K562 (cell line): ENCODE data around the gene GIPC3. TPM values are rescaled to one million over a fixed set of nuclear protein-coding genes. Genes with fewer than 3 reads are reported as not detected.

Experiments
- CTBP1 ChIP-seq: fragments of 450-650 bp; IDR thresholded peaks from 2 replicates; pipeline ENCODE4 v1.6.1; 2016; ENCODE audit warnings: borderline replicate concordance
- ELF2 ChIP-seq: fragments of 250-450 bp; sonication (Bioruptor Pico); IDR thresholded peaks from 2 replicates; pipeline ENCODE4 v1.5.0; 2021; ENCODE audit warnings: mild to moderate bottlenecking
- MXD1 ChIP-seq: fragments of 250-450 bp; sonication (Bioruptor Pico); IDR thresholded peaks from 2 replicates; pipeline ENCODE4 v1.8.0; 2021; ENCODE audit warnings: borderline replicate concordance, mild to moderate bottlenecking, moderate library complexity; ENCODE audit not compliant: poor library complexity, severe bottlenecking
- NFYB ChIP-seq: IDR thresholded peaks from 2 replicates; pipeline ENCODE4 v1.6.1; 2011; ENCODE audit warnings: mild to moderate bottlenecking, moderate library complexity; ENCODE audit not compliant: insufficient read length; ENCODE audit errors: extremely low read depth
- USF2 ChIP-seq: sonication (generic); formaldehyde crosslinking; IDR thresholded peaks from 2 replicates; pipeline ENCODE4 v1.5.0; 2020; ENCODE audit warnings: missing genetic modification reagents
- polyA plus RNA-seq, 8 experiments: library from polyadenylated mRNA; depleted of rRNA in 4 of 8; stranded (reverse) in 5 of 8; unstranded in 3 of 8; fragments of >200 nt; fragmentation: Nextera tagmentation in 2 of 8; fragmentation: Illumina TruSeq in 1 of 8; extraction: Ambion mirVana in 2 of 8; extraction: Trizol in 1 of 8; gene quantifications; 2 replicates each; pipeline versions ENCODE4 v1.2.1 to v1.2.3, GENCODE V29; 2011 to 2014; ENCODE audit warnings: inconsistent platforms in 1 of 8, missing spikeins in 1 of 8
- total RNA-seq, 7 experiments: library from RNA; depleted of rRNA in 6 of 7; stranded (reverse); fragments of >200 nt in 6 of 7; fragmentation: Illumina TruSeq in 2 of 7; extraction: Trizol in 2 of 7; gene quantifications; 2 replicates each; pipeline versions ENCODE4 v1.2.1 to v1.2.3, GENCODE V29; 2011 to 2021; ENCODE audit warnings: low replicate concordance in 1 of 7
- TF ChIP-seq, protein P1 (sequence below), 2 experiments: fragments of 200-800 bp in 1 of 2; sonication (Bioruptor generic) in 1 of 2; sonication (generic) in 1 of 2; formaldehyde crosslinking in 1 of 2; IDR thresholded peaks in 1 of 2; conservative IDR thresholded peaks in 1 of 2; 2 replicates each; pipeline versions ENCODE4 v1.5.0 to v1.6.1; 2016 to 2020; ENCODE audit warnings: missing compliant biosample characterization in 1 of 2, missing genetic modification characterization in 1 of 2, missing genetic modification reagents in 1 of 2
- TF ChIP-seq, protein P2 (sequence below): fragments of 200-600 bp; sonication (generic); IDR thresholded peaks from one replicate; pipeline ENCODE4 v1.6.1; 2012; ENCODE audit warnings: mild to moderate bottlenecking, low read depth, low read length, inconsistent platforms
- TF ChIP-seq, protein P3 (sequence below): IDR thresholded peaks from 2 replicates; pipeline ENCODE4 v1.6.1; 2014; ENCODE audit warnings: antibody characterized with exemption

GIPC3 gene
- total and polyA plus RNA-seq, 9 of the 15 experiments (the other 6 are each of a cell fraction or from before 2014, with no cell fraction given) = 0.03 to 3.6 (median 1.5) TPM; not detected in 1

DNA sequence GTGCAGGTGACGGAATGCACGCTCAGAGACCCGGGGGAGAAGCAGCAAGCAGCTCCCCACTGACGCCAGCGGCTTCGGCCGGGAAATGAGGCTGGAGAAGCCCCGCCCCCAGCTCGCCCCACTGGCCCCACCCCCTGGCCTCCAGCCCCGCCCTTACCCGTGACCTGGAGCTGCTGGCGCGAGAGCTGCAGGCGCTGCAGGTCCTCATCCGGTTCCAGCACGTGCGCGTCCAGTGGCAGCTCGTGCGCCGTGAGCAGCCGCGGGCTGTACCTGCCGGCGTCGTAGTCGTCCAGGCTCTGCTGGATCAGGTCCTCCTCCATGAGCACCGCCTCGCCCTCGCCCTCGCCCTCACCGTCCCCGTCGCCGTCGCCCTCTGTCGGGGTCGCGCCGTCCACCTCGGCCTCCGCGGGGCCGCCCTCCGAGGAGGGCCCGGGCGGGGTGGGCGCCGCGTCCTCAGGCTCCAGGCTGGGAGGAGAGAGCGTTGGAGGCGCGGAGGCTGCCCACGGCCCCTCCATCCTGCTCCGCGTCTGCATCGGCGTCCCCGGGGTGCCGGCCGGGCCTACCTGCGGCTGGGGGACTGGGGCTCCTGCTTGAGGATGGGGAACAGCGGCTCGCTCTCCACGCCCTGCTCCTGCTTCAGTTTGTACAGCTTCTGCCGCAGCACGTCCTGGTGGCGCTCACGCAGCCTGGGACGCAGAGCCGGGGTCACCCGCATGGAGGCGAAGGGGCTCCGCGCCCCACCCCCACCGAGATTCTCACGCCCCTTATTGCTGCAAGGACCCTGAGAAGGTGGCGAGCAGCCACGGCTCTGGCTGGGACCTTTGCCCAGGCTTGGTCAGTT, 27.8 kb downstream of the GIPC3 start (continued):
- TF ChIP-seq, protein P1, sequence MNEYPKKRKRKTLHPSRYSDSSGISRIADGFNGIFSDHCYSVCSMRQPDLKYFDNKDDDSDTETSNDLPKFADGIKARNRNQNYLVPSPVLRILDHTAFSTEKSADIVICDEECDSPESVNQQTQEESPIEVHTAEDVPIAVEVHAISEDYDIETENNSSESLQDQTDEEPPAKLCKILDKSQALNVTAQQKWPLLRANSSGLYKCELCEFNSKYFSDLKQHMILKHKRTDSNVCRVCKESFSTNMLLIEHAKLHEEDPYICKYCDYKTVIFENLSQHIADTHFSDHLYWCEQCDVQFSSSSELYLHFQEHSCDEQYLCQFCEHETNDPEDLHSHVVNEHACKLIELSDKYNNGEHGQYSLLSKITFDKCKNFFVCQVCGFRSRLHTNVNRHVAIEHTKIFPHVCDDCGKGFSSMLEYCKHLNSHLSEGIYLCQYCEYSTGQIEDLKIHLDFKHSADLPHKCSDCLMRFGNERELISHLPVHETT (CRISPR knock-in tag; conservative IDR thresholded peaks at IDR 0.05 in 1 of 2, IDR thresholded peaks at IDR 0.05 in 1 of 2) = no peak
- no peak for TF ChIP-seq ELF2
- TF ChIP-seq MXD1 (CRISPR knock-in tag) = no peak
- TF ChIP-seq, protein P2, sequence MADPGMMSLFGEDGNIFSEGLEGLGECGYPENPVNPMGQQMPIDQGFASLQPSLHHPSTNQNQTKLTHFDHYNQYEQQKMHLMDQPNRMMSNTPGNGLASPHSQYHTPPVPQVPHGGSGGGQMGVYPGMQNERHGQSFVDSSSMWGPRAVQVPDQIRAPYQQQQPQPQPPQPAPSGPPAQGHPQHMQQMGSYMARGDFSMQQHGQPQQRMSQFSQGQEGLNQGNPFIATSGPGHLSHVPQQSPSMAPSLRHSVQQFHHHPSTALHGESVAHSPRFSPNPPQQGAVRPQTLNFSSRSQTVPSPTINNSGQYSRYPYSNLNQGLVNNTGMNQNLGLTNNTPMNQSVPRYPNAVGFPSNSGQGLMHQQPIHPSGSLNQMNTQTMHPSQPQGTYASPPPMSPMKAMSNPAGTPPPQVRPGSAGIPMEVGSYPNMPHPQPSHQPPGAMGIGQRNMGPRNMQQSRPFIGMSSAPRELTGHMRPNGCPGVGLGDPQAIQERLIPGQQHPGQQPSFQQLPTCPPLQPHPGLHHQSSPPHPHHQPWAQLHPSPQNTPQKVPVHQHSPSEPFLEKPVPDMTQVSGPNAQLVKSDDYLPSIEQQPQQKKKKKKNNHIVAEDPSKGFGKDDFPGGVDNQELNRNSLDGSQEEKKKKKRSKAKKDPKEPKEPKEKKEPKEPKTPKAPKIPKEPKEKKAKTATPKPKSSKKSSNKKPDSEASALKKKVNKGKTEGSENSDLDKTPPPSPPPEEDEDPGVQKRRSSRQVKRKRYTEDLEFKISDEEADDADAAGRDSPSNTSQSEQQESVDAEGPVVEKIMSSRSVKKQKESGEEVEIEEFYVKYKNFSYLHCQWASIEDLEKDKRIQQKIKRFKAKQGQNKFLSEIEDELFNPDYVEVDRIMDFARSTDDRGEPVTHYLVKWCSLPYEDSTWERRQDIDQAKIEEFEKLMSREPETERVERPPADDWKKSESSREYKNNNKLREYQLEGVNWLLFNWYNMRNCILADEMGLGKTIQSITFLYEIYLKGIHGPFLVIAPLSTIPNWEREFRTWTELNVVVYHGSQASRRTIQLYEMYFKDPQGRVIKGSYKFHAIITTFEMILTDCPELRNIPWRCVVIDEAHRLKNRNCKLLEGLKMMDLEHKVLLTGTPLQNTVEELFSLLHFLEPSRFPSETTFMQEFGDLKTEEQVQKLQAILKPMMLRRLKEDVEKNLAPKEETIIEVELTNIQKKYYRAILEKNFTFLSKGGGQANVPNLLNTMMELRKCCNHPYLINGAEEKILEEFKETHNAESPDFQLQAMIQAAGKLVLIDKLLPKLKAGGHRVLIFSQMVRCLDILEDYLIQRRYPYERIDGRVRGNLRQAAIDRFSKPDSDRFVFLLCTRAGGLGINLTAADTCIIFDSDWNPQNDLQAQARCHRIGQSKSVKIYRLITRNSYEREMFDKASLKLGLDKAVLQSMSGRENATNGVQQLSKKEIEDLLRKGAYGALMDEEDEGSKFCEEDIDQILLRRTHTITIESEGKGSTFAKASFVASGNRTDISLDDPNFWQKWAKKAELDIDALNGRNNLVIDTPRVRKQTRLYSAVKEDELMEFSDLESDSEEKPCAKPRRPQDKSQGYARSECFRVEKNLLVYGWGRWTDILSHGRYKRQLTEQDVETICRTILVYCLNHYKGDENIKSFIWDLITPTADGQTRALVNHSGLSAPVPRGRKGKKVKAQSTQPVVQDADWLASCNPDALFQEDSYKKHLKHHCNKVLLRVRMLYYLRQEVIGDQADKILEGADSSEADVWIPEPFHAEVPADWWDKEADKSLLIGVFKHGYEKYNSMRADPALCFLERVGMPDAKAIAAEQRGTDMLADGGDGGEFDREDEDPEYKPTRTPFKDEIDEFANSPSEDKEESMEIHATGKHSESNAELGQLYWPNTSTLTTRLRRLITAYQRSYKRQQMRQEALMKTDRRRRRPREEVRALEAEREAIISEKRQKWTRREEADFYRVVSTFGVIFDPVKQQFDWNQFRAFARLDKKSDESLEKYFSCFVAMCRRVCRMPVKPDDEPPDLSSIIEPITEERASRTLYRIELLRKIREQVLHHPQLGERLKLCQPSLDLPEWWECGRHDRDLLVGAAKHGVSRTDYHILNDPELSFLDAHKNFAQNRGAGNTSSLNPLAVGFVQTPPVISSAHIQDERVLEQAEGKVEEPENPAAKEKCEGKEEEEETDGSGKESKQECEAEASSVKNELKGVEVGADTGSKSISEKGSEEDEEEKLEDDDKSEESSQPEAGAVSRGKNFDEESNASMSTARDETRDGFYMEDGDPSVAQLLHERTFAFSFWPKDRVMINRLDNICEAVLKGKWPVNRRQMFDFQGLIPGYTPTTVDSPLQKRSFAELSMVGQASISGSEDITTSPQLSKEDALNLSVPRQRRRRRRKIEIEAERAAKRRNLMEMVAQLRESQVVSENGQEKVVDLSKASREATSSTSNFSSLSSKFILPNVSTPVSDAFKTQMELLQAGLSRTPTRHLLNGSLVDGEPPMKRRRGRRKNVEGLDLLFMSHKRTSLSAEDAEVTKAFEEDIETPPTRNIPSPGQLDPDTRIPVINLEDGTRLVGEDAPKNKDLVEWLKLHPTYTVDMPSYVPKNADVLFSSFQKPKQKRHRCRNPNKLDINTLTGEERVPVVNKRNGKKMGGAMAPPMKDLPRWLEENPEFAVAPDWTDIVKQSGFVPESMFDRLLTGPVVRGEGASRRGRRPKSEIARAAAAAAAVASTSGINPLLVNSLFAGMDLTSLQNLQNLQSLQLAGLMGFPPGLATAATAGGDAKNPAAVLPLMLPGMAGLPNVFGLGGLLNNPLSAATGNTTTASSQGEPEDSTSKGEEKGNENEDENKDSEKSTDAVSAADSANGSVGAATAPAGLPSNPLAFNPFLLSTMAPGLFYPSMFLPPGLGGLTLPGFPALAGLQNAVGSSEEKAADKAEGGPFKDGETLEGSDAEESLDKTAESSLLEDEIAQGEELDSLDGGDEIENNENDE = no peak
- TF ChIP-seq, protein P3, sequence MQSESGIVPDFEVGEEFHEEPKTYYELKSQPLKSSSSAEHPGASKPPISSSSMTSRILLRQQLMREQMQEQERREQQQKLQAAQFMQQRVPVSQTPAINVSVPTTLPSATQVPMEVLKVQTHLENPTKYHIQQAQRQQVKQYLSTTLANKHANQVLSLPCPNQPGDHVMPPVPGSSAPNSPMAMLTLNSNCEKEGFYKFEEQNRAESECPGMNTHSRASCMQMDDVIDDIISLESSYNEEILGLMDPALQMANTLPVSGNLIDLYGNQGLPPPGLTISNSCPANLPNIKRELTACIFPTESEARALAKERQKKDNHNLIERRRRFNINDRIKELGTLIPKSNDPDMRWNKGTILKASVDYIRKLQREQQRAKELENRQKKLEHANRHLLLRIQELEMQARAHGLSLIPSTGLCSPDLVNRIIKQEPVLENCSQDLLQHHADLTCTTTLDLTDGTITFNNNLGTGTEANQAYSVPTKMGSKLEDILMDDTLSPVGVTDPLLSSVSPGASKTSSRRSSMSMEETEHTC = no peak
- no peak for TF ChIP-seq NFYB
- TF ChIP-seq CTBP1 = 0 out of 2 replicates have a peak, but pooled peaks have one; percentile 24
- no peak; the same call in 1 of the 2 replicates for TF ChIP-seq USF2
